GM12872 (cell line): ENCODE results near the gene PCDHB5.

Experiments used
- TF ChIP-seq, protein P1 (sequence below): IDR thresholded peaks from 3 replicates; pipeline ENCODE4 v1.5.1; 2011; ENCODE audit warnings: low read depth, mild to moderate bottlenecking, low read length, moderate library complexity; ENCODE audit not compliant: insufficient read depth

Gene PCDHB5

DNA sequence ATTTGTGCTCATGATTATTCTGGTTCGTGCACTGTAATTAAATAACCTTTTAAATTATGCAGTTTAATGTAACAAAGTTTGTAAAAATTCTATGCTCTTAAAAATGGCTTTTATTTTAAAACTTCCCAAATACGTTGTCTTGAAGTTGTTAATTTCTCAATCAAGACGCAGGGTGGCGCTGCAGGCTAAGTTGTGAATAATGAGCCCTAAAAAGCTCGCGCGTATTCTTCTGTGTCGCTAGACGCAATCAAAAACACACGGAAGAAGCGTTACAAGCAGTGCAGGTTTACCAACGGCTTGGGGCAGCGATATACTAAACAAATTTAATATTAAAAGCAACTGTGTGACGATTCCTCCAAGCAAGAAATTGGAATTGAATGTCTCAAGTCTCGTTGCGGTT is 13.4 kb upstream of the PCDHB5 start, which contains the start of gene PCDHB4:
Gene PCDHB4, plus strand, starts transcription at position 256 of the 400 bp plus-strand sequence. CDS start 181 bp downstream, outside the sequence.
- TF ChIP-seq, protein P1, sequence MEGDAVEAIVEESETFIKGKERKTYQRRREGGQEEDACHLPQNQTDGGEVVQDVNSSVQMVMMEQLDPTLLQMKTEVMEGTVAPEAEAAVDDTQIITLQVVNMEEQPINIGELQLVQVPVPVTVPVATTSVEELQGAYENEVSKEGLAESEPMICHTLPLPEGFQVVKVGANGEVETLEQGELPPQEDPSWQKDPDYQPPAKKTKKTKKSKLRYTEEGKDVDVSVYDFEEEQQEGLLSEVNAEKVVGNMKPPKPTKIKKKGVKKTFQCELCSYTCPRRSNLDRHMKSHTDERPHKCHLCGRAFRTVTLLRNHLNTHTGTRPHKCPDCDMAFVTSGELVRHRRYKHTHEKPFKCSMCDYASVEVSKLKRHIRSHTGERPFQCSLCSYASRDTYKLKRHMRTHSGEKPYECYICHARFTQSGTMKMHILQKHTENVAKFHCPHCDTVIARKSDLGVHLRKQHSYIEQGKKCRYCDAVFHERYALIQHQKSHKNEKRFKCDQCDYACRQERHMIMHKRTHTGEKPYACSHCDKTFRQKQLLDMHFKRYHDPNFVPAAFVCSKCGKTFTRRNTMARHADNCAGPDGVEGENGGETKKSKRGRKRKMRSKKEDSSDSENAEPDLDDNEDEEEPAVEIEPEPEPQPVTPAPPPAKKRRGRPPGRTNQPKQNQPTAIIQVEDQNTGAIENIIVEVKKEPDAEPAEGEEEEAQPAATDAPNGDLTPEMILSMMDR, result no peak

DNA sequence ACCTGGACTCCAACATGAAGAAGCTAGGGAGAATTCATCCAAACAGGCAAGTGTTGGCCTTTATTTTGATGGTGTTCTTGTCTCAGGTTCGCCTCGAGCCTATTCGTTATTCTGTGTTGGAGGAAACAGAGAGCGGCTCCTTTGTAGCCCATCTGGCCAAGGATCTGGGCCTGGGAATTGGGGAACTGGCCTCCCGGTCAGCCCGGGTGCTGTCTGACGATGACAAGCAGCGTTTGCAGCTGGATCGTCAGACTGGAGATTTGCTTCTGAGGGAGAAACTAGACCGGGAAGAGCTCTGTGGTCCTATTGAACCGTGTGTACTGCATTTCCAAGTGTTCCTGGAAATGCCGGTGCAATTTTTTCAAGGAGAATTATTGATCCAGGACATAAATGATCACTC is 13.0 kb upstream of the PCDHB5 start:
- TF ChIP-seq, protein P1, result no peak

DNA sequence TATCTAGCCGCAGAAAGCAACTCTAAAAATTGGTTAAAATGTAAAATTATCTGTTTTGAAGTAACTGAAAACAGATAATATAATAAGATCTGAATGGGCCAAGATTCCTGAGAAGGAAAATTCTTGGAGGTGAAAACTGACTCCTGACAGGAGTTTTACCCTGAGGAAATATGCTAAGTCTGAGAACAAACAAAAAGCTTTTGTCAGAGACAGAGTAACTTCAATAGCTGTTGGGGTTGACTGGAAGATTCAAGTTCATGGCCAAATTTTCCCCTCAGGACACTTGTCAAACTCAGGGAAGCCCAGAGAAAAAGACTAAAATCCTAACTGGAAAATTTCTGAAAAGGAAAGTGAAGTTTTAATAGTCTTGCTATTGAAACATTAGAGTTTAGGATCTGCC is 7.7 kb upstream of the PCDHB5 start:
- TF ChIP-seq, protein P1, result no peak

DNA sequence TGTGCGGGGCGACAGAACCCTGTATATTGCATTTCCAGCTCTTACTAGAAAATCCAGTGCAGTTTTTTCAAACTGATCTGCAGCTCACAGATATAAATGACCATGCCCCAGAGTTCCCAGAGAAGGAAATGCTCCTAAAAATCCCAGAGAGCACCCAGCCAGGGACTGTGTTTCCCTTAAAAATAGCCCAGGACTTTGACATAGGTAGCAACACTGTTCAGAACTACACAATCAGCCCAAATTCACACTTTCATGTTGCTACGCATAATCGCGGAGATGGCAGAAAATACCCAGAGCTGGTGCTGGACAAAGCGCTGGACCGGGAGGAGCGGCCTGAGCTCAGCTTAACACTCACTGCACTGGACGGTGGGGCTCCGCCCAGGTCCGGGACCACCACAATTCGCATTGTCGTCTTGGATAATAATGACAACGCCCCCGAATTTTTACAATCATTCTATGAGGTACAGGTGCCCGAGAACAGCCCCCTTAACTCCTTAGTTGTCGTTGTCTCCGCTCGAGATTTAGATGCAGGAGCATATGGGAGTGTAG is 786 bp downstream of the PCDHB5 start:
- TF ChIP-seq, protein P1, result no peak

DNA sequence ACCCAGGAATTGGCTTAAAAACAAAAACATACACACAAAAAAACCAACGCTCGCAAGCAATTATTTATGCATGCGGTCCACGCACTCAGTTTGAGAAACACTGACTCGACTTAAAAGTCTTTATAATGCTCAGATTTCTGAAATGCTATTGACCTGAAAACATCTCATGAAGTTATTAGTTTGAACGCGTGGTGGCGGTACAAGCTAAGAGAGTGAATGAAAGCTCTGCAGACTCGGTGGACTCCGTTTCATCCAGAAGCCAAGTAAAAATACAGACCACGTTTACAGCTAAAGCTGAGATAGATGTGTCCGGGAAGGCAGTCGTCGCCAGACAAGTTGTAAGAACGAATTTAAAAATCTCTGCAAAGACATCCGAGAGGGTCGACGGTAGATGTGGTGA is 14.8 kb downstream of the PCDHB5 start, which contains the start of gene PCDHB6:
Gene PCDHB6, plus strand, starts transcription at position 246 of the 400 bp plus-strand sequence. CDS start 201 bp downstream, outside the sequence.
- TF ChIP-seq, protein P1, result no peak

DNA sequence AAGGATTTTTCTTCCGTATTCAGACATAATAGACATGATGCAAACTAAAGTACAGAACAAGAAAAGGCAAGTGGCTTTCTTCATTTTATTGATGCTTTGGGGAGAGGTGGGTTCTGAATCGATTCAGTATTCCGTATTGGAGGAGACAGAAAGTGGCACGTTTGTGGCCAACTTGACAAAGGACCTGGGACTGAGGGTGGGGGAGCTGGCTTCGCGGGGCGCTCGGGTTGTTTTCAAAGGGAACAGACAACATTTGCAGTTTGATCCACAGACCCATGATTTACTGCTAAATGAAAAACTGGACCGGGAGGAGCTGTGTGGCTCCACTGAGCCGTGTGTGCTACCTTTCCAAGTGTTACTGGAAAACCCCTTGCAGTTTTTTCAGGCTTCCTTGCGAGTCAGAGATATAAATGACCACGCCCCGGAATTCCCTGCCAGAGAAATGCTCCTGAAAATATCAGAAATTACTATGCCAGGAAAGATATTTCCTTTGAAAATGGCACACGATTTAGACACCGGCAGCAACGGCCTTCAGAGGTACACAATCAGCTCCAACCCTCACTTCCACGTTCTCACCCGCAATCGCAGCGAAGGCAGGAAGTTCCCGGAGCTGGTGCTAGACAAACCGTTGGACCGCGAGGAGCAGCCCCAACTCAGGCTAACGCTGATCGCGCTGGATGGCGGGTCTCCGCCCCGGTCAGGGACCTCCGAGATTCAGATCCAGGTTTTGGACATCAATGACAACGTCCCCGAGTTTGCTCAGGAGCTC is 15.4 kb downstream of the PCDHB5 start:
- TF ChIP-seq, protein P1, result no peak

DNA sequence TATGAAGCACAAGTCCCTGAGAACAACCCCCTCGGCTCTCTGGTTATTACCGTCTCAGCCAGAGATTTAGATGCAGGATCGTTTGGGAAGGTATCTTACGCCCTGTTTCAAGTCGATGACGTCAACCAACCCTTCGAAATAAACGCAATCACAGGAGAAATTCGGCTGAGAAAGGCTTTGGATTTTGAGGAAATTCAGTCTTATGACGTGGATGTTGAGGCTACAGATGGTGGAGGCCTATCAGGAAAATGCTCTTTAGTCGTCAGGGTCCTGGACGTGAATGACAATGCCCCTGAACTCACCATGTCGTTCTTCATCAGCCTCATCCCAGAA is 16.0 kb downstream of the PCDHB5 start:
- TF ChIP-seq, protein P1, result no peak
